ENCODE results near the gene GALNT6. TPM values are rescaled to one million over a fixed set of nuclear protein-coding genes. Genes with fewer than 3 reads are reported as not detected.
A peak's percentile ranks its signal among the peaks of the same experiment; 100 is the strongest.

The GALNT6 gene
- total and polyA plus RNA-seq, 2 experiments from 2014 or later = 4.3 to 5.4 TPM

GRCh38 chr12:51404627-51405026, 13.4 kb upstream of the GALNT6 start:
- Histone ChIP-seq H3K4me1 (ENCODE audit: low read depth) (peaks cover 5% of the 10 kb centered on the region), H3K4me3 (no peak overlapping the region), H3K9me3 (ENCODE audit: low read depth) (no peaks in the 10 kb centered on the region), H3K36me3 (no peaks in the 10 kb centered on the region), H3K27me3 (no peaks in the 10 kb centered on the region), H3K27ac (no peak overlapping the region)
- no peak for DNase-seq (ENCODE audit: low read depth in 1 of 2, low spot score in 1 of 2)
- no peak for TF ChIP-seq CTCF (IDR thresholded peaks at IDR 0.05; ENCODE audit: low read depth, low read length)

GRCh38 chr12:51403681-51404136, 12.5 kb upstream of the GALNT6 start:
- Histone ChIP-seq H3K27me3 (no peaks in the 10 kb centered on the region), H3K36me3 (no peaks in the 10 kb centered on the region), H3K4me1 (ENCODE audit: low read depth) (no peaks in the 10 kb centered on the region), H3K27ac (no peak overlapping the region), H3K9me3 (ENCODE audit: low read depth) (no peaks in the 10 kb centered on the region), H3K4me3 (no peak overlapping the region)
- TF ChIP-seq CTCF (IDR thresholded peaks at IDR 0.05; ENCODE audit: low read depth, low read length) = no peak
- no peak for DNase-seq (ENCODE audit: low read depth in 1 of 2, low spot score in 1 of 2)

- Histone ChIP-seq H3K27me3 (no peaks in the 10 kb centered on the region), H3K36me3 (no peaks in the 10 kb centered on the region)
Measured at GRCh38 chr12:51403159-51403558, 12.0 kb upstream of the GALNT6 start.

GRCh38 chr12:51401900-51402299, 10.7 kb upstream of the GALNT6 start:
- no peak for DNase-seq (ENCODE audit: low read depth in 1 of 2, low spot score in 1 of 2)
- no peaks in the 10 kb centered on the region for H3K27me3 ChIP-seq

More at GRCh38 chr12:51403159-51403558, 12.0 kb upstream of the GALNT6 start:
- Histone ChIP-seq H3K9me3 (ENCODE audit: low read depth) (no peaks in the 10 kb centered on the region), H3K4me3 (no peak overlapping the region), H3K27ac (no peak overlapping the region), H3K4me1 (ENCODE audit: low read depth) (no peaks in the 10 kb centered on the region)
- peak in 1 of 2 donors; percentile 68 for DNase-seq (ENCODE audit: low read depth in 1 of 2, low spot score in 1 of 2)
- TF ChIP-seq CTCF (IDR thresholded peaks at IDR 0.05; ENCODE audit: low read depth, low read length) = no peak

GRCh38 chr12:51401486-51401885, 10.3 kb upstream of the GALNT6 start:
- TF ChIP-seq CTCF (IDR thresholded peaks at IDR 0.05; ENCODE audit: low read depth, low read length) = no peak
- Histone ChIP-seq H3K27me3 (no peaks in the 10 kb centered on the region), H3K4me3 (no peak overlapping the region), H3K36me3 (no peaks in the 10 kb centered on the region), H3K9me3 (ENCODE audit: low read depth) (no peaks in the 10 kb centered on the region), H3K4me1 (ENCODE audit: low read depth) (no peaks in the 10 kb centered on the region), H3K27ac (no peak overlapping the region)
- no peak for DNase-seq (ENCODE audit: low read depth in 1 of 2, low spot score in 1 of 2)

More at GRCh38 chr12:51401900-51402299, 10.7 kb upstream of the GALNT6 start:
- Histone ChIP-seq H3K27ac (no peak overlapping the region), H3K4me3 (no peak overlapping the region), H3K36me3 (no peaks in the 10 kb centered on the region), H3K9me3 (ENCODE audit: low read depth) (no peaks in the 10 kb centered on the region), H3K4me1 (ENCODE audit: low read depth) (no peaks in the 10 kb centered on the region)
- no peak for TF ChIP-seq CTCF (IDR thresholded peaks at IDR 0.05; ENCODE audit: low read depth, low read length)

GRCh38 chr12:51401020-51401419, 9.8 kb upstream of the GALNT6 start:
- H3K4me3 ChIP-seq = no peak overlapping the region
- DNase-seq (ENCODE audit: low read depth in 1 of 2, low spot score in 1 of 2) = no peak
- H3K27ac ChIP-seq = no peak overlapping the region
- no peaks in the 10 kb centered on the region for H3K9me3 ChIP-seq (ENCODE audit: low read depth)
- no peaks in the 10 kb centered on the region for H3K4me1 ChIP-seq (ENCODE audit: low read depth)
- no peaks in the 10 kb centered on the region for H3K36me3 ChIP-seq
- H3K27me3 ChIP-seq = no peaks in the 10 kb centered on the region
- TF ChIP-seq CTCF (IDR thresholded peaks at IDR 0.05; ENCODE audit: low read depth, low read length) = no peak
